HG02798 (cell line): Measurements from ENCODE around the gene ERBB4.

ENCODE experiments used
- ATAC-seq: cut with Tn5 transposase; IDR thresholded peaks from one replicate; pipeline ENCODE4 v1.9.1; 2021; ENCODE audit warnings: mild to moderate bottlenecking; ENCODE audit not compliant: unreplicated experiment, poor library complexity

The ERBB4 gene

GRCh38 chr2:211868996-211869533 lies 669.5 kb downstream of the ERBB4 start:
- ATAC-seq: no peak

DNA sequence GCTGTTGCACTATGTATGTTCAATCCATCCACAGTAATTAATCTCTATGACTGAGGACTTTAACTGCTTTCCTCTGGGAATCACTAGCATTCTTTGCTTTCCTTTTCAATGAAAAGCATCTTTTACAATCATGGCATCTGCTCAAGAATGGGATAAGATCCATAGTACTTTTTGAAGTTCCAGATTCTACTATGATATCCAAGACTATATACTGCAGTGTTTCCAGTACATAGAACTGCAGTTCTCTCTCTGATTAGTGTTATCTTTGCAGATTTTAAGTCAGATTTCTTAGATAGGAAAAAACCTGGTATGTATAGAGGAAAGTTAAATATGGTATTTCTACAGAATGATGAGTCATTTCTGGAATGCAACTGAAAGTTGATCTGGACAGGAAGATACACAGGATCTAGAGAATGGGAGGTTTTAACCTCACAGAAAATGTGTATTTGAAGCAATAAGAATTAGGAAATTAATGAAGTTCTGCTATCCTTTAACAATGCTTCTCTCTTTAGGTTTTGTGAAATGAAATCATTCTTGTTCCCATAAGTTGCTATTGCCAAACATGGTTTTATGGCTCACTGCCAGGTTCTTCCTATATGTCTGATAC lies 670.7 kb downstream of the ERBB4 start:
- ATAC-seq: peak; percentile 80

GRCh38 chr2:211864328-211864727 lies 674.3 kb downstream of the ERBB4 start:
- ATAC-seq: no peak

GRCh38 chr2:211860224-211860623 lies 678.4 kb downstream of the ERBB4 start:
- no peak for ATAC-seq

- ATAC-seq: no peak
Measured at GRCh38 chr2:211854832-211855231, 683.8 kb downstream of the ERBB4 start.

- ATAC-seq: no peak
Measured at GRCh38 chr2:211846714-211847113, 691.9 kb downstream of the ERBB4 start.

DNA sequence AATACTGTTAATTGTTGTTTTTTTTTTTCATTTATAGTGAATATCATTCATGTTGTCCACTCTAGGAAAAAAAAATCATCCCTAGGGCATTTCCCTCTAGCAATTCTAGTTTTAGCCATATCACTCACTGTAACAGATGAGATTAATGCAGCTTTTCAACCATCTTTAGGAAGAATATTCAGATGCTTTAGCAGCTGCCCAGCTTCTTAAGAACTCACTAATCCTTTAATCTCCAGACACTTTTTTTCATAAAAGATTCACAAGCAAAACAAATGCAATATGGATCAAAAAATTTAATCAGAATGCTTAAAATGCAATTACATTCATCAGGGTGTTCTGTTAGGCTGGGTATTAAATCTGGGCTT lies 692.6 kb downstream of the ERBB4 start:
- no peak for ATAC-seq

DNA sequence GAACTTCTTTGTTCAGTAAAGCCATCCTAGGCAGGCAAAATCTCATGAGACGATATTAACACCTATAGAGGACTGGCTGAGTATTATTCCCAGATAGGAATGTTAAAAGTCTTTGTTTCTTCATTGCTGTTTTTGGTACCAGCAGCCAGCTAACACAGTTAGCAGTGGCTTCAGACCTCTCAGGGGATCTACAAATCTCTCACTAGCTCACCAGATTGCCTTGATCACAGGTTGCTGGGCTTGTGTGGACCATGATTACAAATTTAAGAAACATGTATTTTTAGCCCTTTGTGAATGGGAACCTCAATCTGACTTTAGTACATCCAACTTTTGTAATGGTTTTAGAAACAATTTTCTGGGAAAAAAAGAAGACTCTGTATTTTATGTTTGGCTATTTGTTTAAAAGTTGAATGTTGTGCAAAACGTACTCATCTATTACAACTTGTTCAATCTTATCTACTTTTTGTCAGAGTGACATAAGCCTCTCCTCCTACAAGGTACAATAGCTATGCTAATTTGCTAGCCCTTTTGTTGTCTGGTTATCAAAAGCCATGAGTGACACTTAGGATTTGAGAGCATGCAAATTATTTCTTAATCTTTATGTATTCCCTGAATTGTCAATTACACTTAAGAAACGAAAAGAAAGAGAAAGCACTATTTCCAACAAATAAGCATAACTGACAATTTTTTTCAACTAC lies 693.1 kb downstream of the ERBB4 start:
- no peak for ATAC-seq

- no peak for ATAC-seq
Measured at GRCh38 chr2:211837706-211838105, 700.9 kb downstream of the ERBB4 start.

DNA sequence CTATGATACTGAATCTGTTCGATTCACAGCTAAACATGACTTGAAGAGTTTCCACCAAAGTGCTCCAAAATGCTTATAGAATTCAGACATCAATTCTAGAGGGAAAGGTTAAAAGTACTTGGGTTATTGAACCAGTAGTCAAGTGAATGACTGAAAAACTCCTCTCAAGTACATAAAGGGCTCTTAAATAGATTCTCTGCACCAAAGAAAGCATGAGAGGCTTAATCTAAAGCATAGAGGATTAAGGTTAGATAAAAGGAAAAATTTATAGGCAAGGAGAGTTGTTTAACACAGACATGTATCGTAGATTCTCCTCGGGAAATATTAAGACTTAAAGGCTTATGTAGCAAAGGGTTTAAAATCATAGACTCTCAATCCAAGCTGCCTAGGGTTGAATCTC lies 701.4 kb downstream of the ERBB4 start:
- ATAC-seq: no peak

DNA sequence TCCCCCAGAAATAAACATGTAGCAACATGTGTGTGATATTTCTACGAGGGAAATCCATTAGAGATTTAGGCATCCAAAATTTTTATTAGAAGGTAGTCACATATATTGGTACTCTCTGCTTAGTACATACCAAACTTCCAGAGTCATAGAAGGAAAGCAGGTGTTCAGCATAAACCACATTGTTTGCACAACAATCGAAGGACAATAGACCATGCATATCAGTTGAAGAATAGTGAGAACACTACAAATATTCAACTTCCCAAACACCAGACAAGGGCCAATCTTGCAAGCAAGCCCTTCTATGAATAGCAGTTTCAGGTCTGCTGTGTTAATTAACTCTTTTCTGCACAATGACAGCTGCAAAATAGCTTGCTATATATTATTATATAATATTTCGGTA lies 702.2 kb downstream of the ERBB4 start:
- no peak for ATAC-seq

GRCh38 chr2:211835695-211836094 lies 702.9 kb downstream of the ERBB4 start:
- no peak for ATAC-seq

DNA sequence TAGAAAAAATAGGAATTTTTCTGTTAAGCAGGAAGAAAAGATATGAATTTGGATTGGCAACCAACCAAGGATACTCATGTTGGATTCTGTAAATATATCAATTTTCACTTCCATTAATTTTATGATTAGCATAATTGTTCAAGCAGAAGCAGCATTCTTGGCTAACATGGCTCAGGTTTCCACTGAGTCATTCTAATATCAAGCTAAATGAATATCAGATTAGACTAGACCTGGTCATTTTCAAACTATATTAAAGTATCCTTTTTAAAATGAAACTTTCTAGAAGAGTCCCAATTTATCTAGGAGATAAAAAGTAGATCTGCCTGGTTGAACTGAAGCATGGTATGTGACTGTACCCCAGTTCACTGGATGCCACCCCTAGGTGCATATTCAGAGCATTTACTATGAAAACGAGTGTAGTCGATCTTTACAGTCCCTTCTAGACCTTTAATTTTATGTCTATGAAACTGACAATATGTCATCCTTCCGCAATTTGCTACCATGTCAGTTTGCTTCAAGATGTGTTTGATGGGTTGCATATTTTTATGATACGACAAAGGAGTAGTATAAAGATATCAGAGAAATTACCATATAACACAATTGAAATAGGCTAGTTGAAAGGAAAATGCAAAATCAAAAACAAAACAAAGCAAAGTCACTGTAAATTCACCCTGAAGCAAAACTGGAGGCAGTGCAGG lies 704.9 kb downstream of the ERBB4 start:
- no peak for ATAC-seq

DNA sequence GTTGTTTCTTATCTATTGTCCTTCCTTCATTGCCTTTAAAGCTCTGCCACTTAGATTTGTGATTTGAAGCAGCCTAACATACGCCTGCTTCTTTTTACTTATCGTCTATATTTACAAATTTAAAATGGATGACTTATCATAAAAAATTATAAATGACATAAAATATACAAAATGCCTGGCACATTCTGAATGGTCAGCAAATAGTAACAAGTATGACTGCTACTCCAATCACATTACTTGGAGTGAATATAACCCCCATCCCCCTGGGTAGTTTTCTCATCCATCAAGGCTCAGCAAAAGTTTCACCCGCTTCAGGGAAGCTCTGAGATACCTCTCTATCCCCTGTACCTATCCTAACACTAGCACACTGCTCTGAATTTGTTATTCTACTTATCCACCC lies 708.9 kb downstream of the ERBB4 start:
- no peak for ATAC-seq

- no peak for ATAC-seq
Measured at GRCh38 chr2:211823886-211824479, 714.6 kb downstream of the ERBB4 start.

DNA sequence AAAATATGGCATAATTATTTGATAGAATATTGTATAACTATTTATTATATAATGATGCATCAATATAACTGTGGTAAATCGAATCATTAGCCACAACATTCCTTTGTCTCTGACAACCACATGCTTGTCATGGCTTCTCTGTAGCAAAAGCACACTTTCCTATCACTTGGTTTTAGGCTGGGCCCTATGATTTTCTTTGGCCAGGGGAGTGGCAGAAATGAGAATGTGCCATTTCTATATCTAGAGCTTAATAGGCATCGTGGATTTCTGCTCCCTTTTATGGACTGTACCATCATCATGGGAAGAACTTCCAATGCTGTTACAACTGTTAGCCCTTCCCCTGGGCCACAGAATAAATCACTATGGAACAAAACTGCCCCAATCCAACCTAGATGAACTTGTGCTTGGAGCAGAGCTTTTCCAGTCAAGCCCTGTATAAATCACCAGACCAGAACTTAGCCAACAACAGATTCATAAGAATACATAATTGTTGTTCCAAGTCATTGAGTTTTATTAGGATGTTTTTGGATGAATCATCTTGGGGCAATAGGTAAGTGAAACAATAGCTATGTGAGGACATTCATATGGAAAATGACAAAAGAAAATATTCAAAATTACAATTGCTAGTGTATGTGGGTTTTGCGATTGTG lies 715.8 kb downstream of the ERBB4 start:
- no peak for ATAC-seq

GRCh38 chr2:211816754-211817153 lies 721.8 kb downstream of the ERBB4 start:
- ATAC-seq: no peak

GRCh38 chr2:211812587-211812986 lies 726.0 kb downstream of the ERBB4 start:
- no peak for ATAC-seq

DNA sequence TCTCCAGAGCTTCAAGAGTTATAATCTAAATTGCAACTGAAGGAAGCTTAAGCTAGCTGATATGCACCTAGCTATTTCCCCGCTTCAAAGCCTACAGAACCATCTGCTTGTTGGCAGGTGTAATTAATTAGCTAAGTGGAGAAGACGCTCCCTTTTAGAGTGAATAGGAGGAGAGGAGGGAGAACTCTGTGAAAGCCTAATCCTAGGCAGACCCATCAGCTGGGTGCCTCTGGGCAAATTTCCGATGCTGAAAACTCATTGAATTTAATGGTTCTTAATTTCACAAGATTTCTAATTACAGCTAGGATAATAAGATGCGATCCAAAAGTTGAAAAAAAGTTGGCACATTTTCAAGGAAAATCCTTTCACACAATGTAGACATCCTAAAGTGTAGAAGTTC lies 735.9 kb downstream of the ERBB4 start:
- no peak for ATAC-seq

- no peak for ATAC-seq
Measured at GRCh38 chr2:211800001-211800400, 738.6 kb downstream of the ERBB4 start.

GRCh38 chr2:211798868-211799267 lies 739.7 kb downstream of the ERBB4 start:
- ATAC-seq: no peak
